Muscle layer of colon (tissue), 2 donors: Measurements from ENCODE around the gene CASK.

ENCODE experiments used
- H3K27ac ChIP-seq: one replicate; pipeline ENCODE4 v1.7.0; 2013; ENCODE audit warnings: low read depth, mild to moderate bottlenecking, low read length, moderate library complexity
- H3K27me3 ChIP-seq, 2 donors: one replicate each; pipeline ENCODE4 v1.7.0; 2013; ENCODE audit warnings: low read length in 2 of 2, mild to moderate bottlenecking in 2 of 2; ENCODE audit not compliant: insufficient read depth in 2 of 2, control insufficient read depth in 1 of 2
- H3K36me3 ChIP-seq: one replicate; pipeline ENCODE4 v1.7.0; 2013; ENCODE audit warnings: mild to moderate bottlenecking, low read length; ENCODE audit not compliant: insufficient read depth
- H3K4me1 ChIP-seq: one replicate; pipeline ENCODE4 v1.7.0; 2013; ENCODE audit warnings: mild to moderate bottlenecking, low read length; ENCODE audit not compliant: insufficient read depth
- H3K4me3 ChIP-seq, 2 donors: one replicate each; pipeline ENCODE4 v1.7.0; 2013; ENCODE audit warnings: low read length in 2 of 2, low read depth in 1 of 2, mild to moderate bottlenecking in 1 of 2, moderate library complexity in 1 of 2
- H3K9ac ChIP-seq: one replicate; pipeline ENCODE4 v1.7.0; 2013; ENCODE audit warnings: low read length
- H3K9me3 ChIP-seq: one replicate; pipeline ENCODE4 v1.7.0; 2013; ENCODE audit warnings: mild to moderate bottlenecking, low read length
- donor health status: abdominal sarcoma.
- donor health status: Adenocarcinoma of cecum.

The CASK gene

DNA sequence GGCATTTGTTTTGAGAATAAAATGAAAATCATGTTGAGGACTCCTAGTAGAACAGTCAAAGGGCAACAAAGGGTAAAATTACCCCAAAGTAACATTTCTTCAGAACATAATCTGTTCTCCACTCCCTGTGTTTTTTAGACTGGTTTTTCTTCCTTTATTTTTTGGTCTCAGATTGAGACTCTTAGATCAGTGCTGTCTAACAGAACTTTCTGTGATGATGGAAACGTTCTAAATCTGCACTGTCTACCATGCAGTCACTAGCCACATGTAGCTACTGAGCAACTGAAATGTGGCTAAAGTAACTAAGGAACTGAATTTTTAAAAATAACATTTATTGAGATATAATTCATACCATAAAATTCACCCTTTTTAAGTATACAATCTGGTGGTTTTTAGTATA lies 19.8 kb downstream of the CASK start:
- Histone ChIP-seq H3K9ac (no peak overlapping the region), H3K4me1 (no peaks in the 10 kb centered on the region), H3K4me3 (no peak overlapping the region), H3K27ac (no peak overlapping the region), H3K27me3 (no peaks in the 10 kb centered on the region), H3K36me3 (no peaks in the 10 kb centered on the region), H3K9me3 (no peaks in the 10 kb centered on the region)

GRCh38 chrX:41900321-41900720 lies 23.0 kb downstream of the CASK start:
- no peak overlapping the region for H3K9ac ChIP-seq
- no peaks in the 10 kb centered on the region for H3K27me3 ChIP-seq

DNA sequence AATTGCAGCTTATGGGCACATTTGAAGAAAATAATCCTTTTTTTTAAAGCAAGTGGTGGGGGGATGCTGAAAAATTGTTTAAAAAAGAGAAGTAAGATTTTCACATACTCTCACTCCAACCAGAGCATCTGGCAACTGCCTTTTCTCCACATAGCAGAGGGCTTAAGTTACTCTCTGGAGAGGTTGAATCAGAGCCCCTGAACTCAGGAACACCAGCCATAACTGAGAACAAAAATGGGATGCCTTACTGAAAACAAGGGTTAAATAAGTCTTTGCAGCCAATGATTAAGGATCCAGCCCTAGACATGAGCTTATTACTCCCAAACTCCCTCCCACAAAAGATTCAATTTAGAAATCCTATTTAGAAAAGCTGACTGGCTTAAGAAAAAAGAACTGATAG lies 27.5 kb downstream of the CASK start:
- Histone ChIP-seq H3K9me3 (no peaks in the 10 kb centered on the region), H3K36me3 (no peaks in the 10 kb centered on the region), H3K4me3 (no peak overlapping the region)

More at GRCh38 chrX:41900321-41900720, 23.0 kb downstream of the CASK start:
- Histone ChIP-seq H3K27ac (no peak overlapping the region), H3K4me1 (no peaks in the 10 kb centered on the region), H3K9me3 (no peaks in the 10 kb centered on the region), H3K36me3 (no peaks in the 10 kb centered on the region), H3K4me3 (no peak overlapping the region)

DNA sequence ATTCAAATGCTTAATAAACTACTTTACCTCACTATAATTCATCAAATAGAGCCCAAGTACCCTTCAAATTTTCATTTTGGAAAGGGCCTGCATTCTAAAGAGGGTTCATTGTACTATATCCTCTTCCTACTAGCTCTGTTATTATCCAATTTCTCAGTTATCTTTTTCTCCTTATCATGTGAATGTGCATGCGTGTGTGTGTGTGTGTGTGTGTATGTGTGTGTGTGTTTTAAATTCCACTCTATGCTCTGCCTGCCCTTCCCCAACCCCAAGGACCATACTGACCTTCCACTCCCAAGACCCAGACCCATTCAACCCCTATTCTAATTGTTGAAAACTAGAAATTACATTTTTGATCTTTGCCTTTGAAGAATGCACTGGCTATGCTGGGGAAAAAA lies 33.3 kb downstream of the CASK start:
- Histone ChIP-seq H3K9me3 (no peaks in the 10 kb centered on the region), H3K27me3 (no peaks in the 10 kb centered on the region), H3K4me3 (no peak overlapping the region), H3K9ac (no peak overlapping the region), H3K27ac (no peak overlapping the region), H3K36me3 (no peaks in the 10 kb centered on the region), H3K4me1 (no peaks in the 10 kb centered on the region)

More for the DNA sequence above, 27.5 kb downstream of the CASK start:
- H3K27ac ChIP-seq, result no peak overlapping the region
- H3K27me3 ChIP-seq, result no peaks in the 10 kb centered on the region
- H3K9ac ChIP-seq, result no peak overlapping the region
- H3K4me1 ChIP-seq, result no peaks in the 10 kb centered on the region

DNA sequence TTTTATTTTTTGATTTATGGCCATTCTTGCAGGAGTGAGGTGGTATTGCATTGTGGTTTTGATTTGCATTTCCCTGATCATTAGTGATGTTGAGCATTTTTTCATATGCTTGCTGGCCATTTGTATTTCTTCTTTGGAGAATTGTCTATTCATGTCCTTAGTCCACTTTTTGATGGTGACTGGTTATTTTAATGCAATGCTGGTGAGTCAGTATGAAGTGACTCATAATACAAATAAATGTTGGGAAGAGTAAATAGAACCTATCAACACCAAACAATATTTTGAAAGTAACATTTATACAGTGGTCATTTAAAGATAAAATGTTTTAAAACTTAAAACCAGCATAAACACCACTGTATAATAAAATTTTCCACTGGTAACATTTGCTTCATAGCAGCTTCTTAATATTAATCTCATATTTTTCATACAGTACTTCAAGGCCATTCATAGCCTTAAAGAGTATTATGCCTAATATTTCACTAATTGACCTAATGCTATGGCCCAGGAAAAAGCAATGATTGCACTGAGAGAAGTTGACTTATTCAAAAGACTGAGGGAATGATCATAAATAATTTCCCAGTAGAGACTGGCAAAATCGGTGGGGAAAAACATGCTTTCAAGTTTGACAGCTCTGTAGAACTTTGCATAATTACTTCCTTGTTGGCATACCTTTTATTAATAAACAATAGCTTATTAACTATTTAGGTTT lies 33.9 kb downstream of the CASK start:
- H3K36me3 ChIP-seq, result no peaks in the 10 kb centered on the region
- no peaks in the 10 kb centered on the region for H3K9me3 ChIP-seq
- H3K4me1 ChIP-seq, result no peaks in the 10 kb centered on the region

GRCh38 chrX:41887691-41888090 lies 35.7 kb downstream of the CASK start:
- H3K36me3 ChIP-seq, result no peaks in the 10 kb centered on the region
- no peaks in the 10 kb centered on the region for H3K27me3 ChIP-seq
- H3K4me1 ChIP-seq, result no peaks in the 10 kb centered on the region
- H3K9ac ChIP-seq, result no peak overlapping the region
- no peak overlapping the region for H3K4me3 ChIP-seq
- no peak overlapping the region for H3K27ac ChIP-seq
- H3K9me3 ChIP-seq, result no peaks in the 10 kb centered on the region

More for the DNA sequence above, 33.9 kb downstream of the CASK start:
- no peak overlapping the region for H3K9ac ChIP-seq
- H3K27ac ChIP-seq, result no peak overlapping the region
- no peaks in the 10 kb centered on the region for H3K27me3 ChIP-seq
- no peak overlapping the region for H3K4me3 ChIP-seq

GRCh38 chrX:41885724-41886123 lies 37.6 kb downstream of the CASK start:
- Histone ChIP-seq H3K36me3 (no peaks in the 10 kb centered on the region), H3K4me3 (no peak overlapping the region), H3K9me3 (no peaks in the 10 kb centered on the region)

DNA sequence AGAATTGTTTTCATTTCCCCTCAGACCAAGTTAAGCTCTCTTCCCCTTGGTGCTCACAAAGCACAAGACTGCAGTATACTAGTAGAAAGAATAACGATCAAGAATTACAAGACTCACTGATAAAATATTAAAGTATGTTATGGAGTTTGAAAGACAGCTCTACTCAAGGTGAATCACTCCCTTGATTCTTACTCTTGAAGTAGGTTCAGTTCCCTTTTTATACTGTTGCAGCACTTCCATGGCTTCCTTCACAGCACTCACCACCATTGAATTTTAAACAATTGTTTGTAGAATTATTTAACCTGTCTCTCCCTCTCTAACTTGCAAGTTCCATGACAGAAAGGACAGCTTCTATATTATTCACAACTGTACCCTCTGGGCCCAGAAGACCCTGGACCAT lies 42.2 kb downstream of the CASK start:
- Histone ChIP-seq H3K36me3 (no peaks in the 10 kb centered on the region), H3K4me3 (no peak overlapping the region), H3K9ac (no peak overlapping the region), H3K27ac (no peak overlapping the region), H3K27me3 (no peaks in the 10 kb centered on the region), H3K4me1 (no peaks in the 10 kb centered on the region), H3K9me3 (no peaks in the 10 kb centered on the region)

More at GRCh38 chrX:41885724-41886123, 37.6 kb downstream of the CASK start:
- no peak overlapping the region for H3K9ac ChIP-seq
- H3K4me1 ChIP-seq, result no peaks in the 10 kb centered on the region
- H3K27me3 ChIP-seq, result no peaks in the 10 kb centered on the region
- no peak overlapping the region for H3K27ac ChIP-seq

GRCh38 chrX:41877167-41877566 lies 46.2 kb downstream of the CASK start:
- H3K9ac ChIP-seq, result no peak overlapping the region
- H3K4me3 ChIP-seq, result no peak overlapping the region
- no peak overlapping the region for H3K27ac ChIP-seq
- H3K4me1 ChIP-seq, result no peaks in the 10 kb centered on the region
- H3K9me3 ChIP-seq, result no peaks in the 10 kb centered on the region
- no peaks in the 10 kb centered on the region for H3K36me3 ChIP-seq
- H3K27me3 ChIP-seq, result no peaks in the 10 kb centered on the region

GRCh38 chrX:41875142-41875541 lies 48.2 kb downstream of the CASK start:
- H3K27ac ChIP-seq, result no peak overlapping the region
- H3K36me3 ChIP-seq, result no peaks in the 10 kb centered on the region
- H3K27me3 ChIP-seq, result no peaks in the 10 kb centered on the region
- no peaks in the 10 kb centered on the region for H3K9me3 ChIP-seq
- no peak overlapping the region for H3K4me3 ChIP-seq
- no peaks in the 10 kb centered on the region for H3K4me1 ChIP-seq
- no peak overlapping the region for H3K9ac ChIP-seq

DNA sequence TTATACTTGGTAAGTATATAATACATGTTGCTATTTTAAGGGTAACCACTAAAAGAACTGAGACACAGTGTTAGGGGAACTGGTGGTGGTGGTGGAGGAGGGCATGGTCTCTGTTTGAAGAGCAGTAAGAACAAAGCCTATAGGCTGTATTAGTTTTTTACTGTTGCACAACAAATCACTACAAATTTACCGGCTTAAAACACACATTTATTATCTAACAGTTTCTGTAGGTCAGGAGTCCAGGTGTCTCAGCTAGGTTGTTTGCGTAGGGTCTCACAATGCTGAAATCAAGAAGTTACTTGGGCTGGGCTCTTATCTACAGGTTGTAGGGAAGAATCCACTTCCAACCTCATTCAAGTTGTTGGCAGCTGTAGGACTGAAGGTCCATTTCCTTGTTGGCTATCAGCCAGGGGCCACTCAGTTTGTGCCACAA lies 52.6 kb downstream of the CASK start:
- H3K27ac ChIP-seq, result no peak overlapping the region
- no peaks in the 10 kb centered on the region for H3K36me3 ChIP-seq
- H3K27me3 ChIP-seq, result no peaks in the 10 kb centered on the region
- no peaks in the 10 kb centered on the region for H3K9me3 ChIP-seq
- no peak overlapping the region for H3K4me3 ChIP-seq
- no peaks in the 10 kb centered on the region for H3K4me1 ChIP-seq
- H3K9ac ChIP-seq, result no peak overlapping the region

DNA sequence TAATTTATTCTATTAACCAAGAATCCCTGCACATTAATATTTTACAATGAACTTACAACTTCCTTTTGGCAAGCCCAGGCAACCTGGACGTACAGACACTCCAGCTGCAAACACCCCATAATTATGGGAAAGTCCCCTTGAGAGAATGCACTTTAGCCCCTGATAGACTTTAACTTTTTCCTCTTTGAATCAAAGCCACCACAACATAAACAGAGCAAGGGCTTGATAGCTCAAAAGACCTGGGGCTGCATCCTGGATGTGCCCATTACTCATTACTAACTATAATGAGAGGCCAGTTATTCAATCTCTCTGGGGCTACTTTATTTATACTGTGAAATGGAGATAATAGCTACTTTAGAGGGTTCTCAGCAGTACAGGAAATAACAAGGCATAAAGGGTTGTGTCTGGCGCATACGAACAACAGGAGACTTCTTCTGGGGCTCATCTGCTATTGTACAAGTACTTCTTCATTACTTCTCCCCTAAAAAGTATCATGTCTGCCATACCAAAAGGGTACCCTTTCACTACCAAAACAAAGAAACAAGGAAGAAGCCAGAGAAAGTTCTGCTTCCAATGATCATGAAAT lies 54.9 kb downstream of the CASK start:
- no peaks in the 10 kb centered on the region for H3K4me1 ChIP-seq
- H3K27me3 ChIP-seq, result no peaks in the 10 kb centered on the region
- H3K9ac ChIP-seq, result no peak overlapping the region
- H3K9me3 ChIP-seq, result no peaks in the 10 kb centered on the region
- H3K4me3 ChIP-seq, result no peak overlapping the region
- H3K36me3 ChIP-seq, result no peaks in the 10 kb centered on the region
- H3K27ac ChIP-seq, result no peak overlapping the region
